SK-N-SH (cell line): ENCODE results near the gene EFHC1.

Experiments
- POLR2AphosphoS5 ChIP-seq: IDR thresholded peaks from 2 replicates; pipeline ENCODE4 v1.6.1; 2012; ENCODE audit warnings: low read depth, low read length
- TEAD4 ChIP-seq: IDR thresholded peaks from 2 replicates; pipeline ENCODE4 v1.4.0; 2012; ENCODE audit warnings: mild to moderate bottlenecking, borderline replicate concordance; ENCODE audit not compliant: insufficient read depth
- TF ChIP-seq, protein P1 (sequence below): IDR thresholded peaks from 2 replicates; pipeline ENCODE4; 2012

DNA sequence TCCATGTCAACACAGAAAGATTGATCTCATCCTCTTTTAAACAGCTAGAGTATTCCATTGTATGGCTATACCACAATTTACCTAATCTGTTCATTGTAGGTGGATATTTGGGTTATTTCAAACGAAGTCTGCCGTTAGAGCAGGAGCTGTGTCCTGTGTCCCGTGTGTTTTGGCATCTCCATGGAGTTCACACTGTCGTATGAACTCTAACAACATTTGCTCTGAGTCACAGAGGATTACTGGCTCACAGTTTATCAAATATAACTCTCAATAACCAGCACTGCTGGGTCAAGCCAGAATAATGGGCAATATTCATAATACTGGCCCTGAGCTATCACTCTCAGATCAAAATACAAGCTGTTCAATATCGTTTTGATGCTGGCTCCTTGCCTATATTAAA is 140.3 kb downstream of the EFHC1 start:
- TF ChIP-seq TEAD4 (no peak), POLR2AphosphoS5 (no peak)
- TF ChIP-seq, protein P1, sequence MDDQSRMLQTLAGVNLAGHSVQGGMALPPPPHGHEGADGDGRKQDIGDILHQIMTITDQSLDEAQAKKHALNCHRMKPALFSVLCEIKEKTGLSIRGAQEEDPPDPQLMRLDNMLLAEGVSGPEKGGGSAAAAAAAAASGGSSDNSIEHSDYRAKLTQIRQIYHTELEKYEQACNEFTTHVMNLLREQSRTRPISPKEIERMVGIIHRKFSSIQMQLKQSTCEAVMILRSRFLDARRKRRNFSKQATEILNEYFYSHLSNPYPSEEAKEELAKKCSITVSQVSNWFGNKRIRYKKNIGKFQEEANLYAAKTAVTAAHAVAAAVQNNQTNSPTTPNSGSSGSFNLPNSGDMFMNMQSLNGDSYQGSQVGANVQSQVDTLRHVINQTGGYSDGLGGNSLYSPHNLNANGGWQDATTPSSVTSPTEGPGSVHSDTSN, result no peak
